HEK293 (cell line): Measurements from ENCODE around the gene GUCY1A2.

Source experiments
- CTCF ChIA-PET: fragments of 350-600 bp; formaldehyde crosslinking; extraction: SDS; loops from one replicate; lab custom pipeline; 2021; ENCODE audit warnings: antibody characterized with exemption; lab: Yijun Ruan, JAX
- POLR2A ChIA-PET: fragments of 300-600 bp; formaldehyde crosslinking; extraction: SDS; loops from one replicate; lab custom pipeline; 2020; ENCODE audit warnings: antibody characterized with exemption, inconsistent platforms; lab: Yijun Ruan, JAX
- H3K27ac ChIP-seq: fragments of 200-500 bp; sonication (Bioruptor generic); 2 replicates; pipeline ENCODE4 v1.5.1; 2014; ENCODE audit warnings: low read depth, low read length, control low read depth, inconsistent platforms; ENCODE audit errors: extremely low read depth
- H3K36me3 ChIP-seq, 2 experiments: fragments of 200-500 bp in 1 of 2; sonication (Bioruptor generic) in 1 of 2; 1 replicate in 1 of 2; 2 replicates in 1 of 2; pipeline ENCODE4 v1.5.1; 2014 to 2017; ENCODE audit warnings: inconsistent platforms in 2 of 2, low read length in 2 of 2; ENCODE audit not compliant: control insufficient read depth in 2 of 2, insufficient read depth in 1 of 2
- H3K4me1 ChIP-seq: fragments of 200-500 bp; sonication (Bioruptor generic); 2 replicates; pipeline ENCODE4 v1.5.1; 2014; ENCODE audit warnings: mild to moderate bottlenecking, low read length, inconsistent platforms; ENCODE audit not compliant: control insufficient read depth, insufficient read depth
- H3K4me3 ChIP-seq: 2 replicates; pipeline ENCODE4 v1.5.1; 2011; ENCODE audit warnings: low read depth, mild to moderate bottlenecking, control low read depth, low read length, moderate library complexity
- H3K9me3 ChIP-seq: fragments of 200-500 bp; sonication (Bioruptor generic); 2 replicates; pipeline ENCODE4 v1.5.1; 2014; ENCODE audit warnings: low read depth, low read length, inconsistent platforms; ENCODE audit not compliant: control insufficient read depth, insufficient read depth
- BCL11A ChIP-seq: fragments of 450-650 bp; formaldehyde crosslinking; IDR thresholded peaks from 2 replicates; pipeline ENCODE4 v1.5.1; 2016; ENCODE audit warnings: low read depth, missing biosample characterization, missing genetic modification characterization
- ZBTB17 ChIP-seq: fragments of 450-650 bp; formaldehyde crosslinking; IDR thresholded peaks from 2 replicates; pipeline ENCODE4 v1.5.1; 2016; ENCODE audit warnings: missing biosample characterization, missing genetic modification characterization
- ZIC2 ChIP-seq: fragments of 450-650 bp; formaldehyde crosslinking; IDR thresholded peaks from 2 replicates; pipeline ENCODE4 v1.5.1; 2016; ENCODE audit warnings: missing biosample characterization, missing genetic modification characterization
- ZNF112 ChIP-seq: fragments of 450-650 bp; formaldehyde crosslinking; IDR thresholded peaks from 2 replicates; pipeline ENCODE4 v1.5.0; 2017; ENCODE audit warnings: missing biosample characterization, missing genetic modification characterization
- ZNF223 ChIP-seq: fragments of 450-650 bp; formaldehyde crosslinking; IDR thresholded peaks from 2 replicates; pipeline ENCODE4 v1.5.1; 2016; ENCODE audit warnings: missing biosample characterization, missing genetic modification characterization
- ZNF248 ChIP-seq: fragments of 450-650 bp; formaldehyde crosslinking; IDR thresholded peaks from 2 replicates; pipeline ENCODE4 v1.5.1; 2017; ENCODE audit warnings: missing biosample characterization, missing genetic modification characterization
- ZNF335 ChIP-seq: fragments of 450-650 bp; formaldehyde crosslinking; conservative IDR thresholded peaks from 2 replicates; pipeline ENCODE4 v1.5.1; 2016; ENCODE audit warnings: missing biosample characterization, missing genetic modification characterization
- ZNF571 ChIP-seq: fragments of 450-650 bp; formaldehyde crosslinking; IDR thresholded peaks from 2 replicates; pipeline ENCODE4 v1.5.0; 2017; ENCODE audit warnings: missing biosample characterization, missing genetic modification characterization
- ZNF677 ChIP-seq: fragments of 450-650 bp; IDR thresholded peaks from 2 replicates; pipeline ENCODE4 v1.5.0; 2018; ENCODE audit warnings: missing biosample characterization, mild to moderate bottlenecking, missing genetic modification characterization, moderate library complexity
- ZNF777 ChIP-seq: fragments of 450-650 bp; formaldehyde crosslinking; IDR thresholded peaks from 2 replicates; pipeline ENCODE4 v1.5.1; 2017; ENCODE audit warnings: missing biosample characterization, missing genetic modification characterization, borderline replicate concordance
- TF ChIP-seq, protein P1 (sequence below): fragments of 450-650 bp; formaldehyde crosslinking; IDR thresholded peaks from 2 replicates; pipeline ENCODE4 v1.5.1; 2016; ENCODE audit warnings: missing biosample characterization, missing genetic modification characterization, borderline replicate concordance
- TF ChIP-seq, protein P2 (sequence below): fragments of 450-650 bp; formaldehyde crosslinking; optimal IDR thresholded peaks from 2 replicates; pipeline ENCODE3; 2016; ENCODE audit warnings: missing biosample characterization, mild to moderate bottlenecking, missing genetic modification characterization
- TF ChIP-seq, protein P3 (sequence below): IDR thresholded peaks from 2 replicates; pipeline ENCODE4 v1.6.1; 2011; ENCODE audit warnings: mild to moderate bottlenecking, low read depth, low read length, borderline replicate concordance

Gene GUCY1A2

DNA sequence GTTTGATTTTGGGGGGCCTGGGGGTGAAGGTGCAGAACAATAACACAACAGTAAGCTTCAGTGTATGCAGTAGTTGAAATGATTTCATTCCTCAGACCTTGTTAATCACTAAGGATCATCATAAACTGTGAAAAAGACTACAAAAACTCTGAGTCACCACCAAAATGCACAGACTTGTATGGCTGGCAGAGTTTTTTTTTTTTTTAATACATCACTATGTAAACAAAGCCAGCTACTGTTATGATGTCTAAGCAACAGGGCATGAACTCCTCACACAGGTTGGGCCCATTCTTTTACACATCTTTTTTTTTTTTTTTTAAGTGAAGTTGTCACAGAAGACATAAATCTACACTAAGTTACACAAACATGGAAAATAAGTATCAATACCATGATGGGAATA is 311.9 kb downstream of the GUCY1A2 start (continued):
- TF ChIP-seq, protein P1, sequence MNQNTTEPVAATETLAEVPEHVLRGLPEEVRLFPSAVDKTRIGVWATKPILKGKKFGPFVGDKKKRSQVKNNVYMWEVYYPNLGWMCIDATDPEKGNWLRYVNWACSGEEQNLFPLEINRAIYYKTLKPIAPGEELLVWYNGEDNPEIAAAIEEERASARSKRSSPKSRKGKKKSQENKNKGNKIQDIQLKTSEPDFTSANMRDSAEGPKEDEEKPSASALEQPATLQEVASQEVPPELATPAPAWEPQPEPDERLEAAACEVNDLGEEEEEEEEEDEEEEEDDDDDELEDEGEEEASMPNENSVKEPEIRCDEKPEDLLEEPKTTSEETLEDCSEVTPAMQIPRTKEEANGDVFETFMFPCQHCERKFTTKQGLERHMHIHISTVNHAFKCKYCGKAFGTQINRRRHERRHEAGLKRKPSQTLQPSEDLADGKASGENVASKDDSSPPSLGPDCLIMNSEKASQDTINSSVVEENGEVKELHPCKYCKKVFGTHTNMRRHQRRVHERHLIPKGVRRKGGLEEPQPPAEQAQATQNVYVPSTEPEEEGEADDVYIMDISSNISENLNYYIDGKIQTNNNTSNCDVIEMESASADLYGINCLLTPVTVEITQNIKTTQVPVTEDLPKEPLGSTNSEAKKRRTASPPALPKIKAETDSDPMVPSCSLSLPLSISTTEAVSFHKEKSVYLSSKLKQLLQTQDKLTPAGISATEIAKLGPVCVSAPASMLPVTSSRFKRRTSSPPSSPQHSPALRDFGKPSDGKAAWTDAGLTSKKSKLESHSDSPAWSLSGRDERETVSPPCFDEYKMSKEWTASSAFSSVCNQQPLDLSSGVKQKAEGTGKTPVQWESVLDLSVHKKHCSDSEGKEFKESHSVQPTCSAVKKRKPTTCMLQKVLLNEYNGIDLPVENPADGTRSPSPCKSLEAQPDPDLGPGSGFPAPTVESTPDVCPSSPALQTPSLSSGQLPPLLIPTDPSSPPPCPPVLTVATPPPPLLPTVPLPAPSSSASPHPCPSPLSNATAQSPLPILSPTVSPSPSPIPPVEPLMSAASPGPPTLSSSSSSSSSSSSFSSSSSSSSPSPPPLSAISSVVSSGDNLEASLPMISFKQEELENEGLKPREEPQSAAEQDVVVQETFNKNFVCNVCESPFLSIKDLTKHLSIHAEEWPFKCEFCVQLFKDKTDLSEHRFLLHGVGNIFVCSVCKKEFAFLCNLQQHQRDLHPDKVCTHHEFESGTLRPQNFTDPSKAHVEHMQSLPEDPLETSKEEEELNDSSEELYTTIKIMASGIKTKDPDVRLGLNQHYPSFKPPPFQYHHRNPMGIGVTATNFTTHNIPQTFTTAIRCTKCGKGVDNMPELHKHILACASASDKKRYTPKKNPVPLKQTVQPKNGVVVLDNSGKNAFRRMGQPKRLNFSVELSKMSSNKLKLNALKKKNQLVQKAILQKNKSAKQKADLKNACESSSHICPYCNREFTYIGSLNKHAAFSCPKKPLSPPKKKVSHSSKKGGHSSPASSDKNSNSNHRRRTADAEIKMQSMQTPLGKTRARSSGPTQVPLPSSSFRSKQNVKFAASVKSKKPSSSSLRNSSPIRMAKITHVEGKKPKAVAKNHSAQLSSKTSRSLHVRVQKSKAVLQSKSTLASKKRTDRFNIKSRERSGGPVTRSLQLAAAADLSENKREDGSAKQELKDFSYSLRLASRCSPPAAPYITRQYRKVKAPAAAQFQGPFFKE (tag by site-specific recombination), result no peak

DNA sequence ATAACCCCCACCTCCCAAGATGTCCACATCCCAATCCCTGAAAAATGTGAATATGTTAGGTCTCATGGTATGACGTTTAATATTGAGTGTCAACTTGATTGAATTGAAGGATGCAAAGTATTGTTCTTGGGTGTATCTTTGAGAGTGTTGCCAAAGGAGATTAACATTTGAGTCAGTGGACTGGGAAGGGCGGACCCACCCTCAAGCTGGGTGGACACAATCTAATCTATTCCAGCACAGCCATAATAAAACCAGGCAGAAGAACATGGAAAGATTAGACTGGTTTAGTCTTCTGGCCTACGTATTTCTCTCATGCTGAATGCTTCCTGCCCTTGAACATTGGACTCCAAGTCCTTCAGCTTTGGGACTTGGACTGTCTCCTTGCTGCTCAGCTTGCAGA is 315.5 kb downstream of the GUCY1A2 start:
- CTCF ChIA-PET, result no interaction called here
- no peaks in the 10 kb centered on the region for H3K36me3 ChIP-seq
- H3K27ac ChIP-seq, result no peak overlapping the region
- TF ChIP-seq ZNF777 (tag by site-specific recombination) (no peak), ZNF223 (no peak)
- TF ChIP-seq, protein P2, sequence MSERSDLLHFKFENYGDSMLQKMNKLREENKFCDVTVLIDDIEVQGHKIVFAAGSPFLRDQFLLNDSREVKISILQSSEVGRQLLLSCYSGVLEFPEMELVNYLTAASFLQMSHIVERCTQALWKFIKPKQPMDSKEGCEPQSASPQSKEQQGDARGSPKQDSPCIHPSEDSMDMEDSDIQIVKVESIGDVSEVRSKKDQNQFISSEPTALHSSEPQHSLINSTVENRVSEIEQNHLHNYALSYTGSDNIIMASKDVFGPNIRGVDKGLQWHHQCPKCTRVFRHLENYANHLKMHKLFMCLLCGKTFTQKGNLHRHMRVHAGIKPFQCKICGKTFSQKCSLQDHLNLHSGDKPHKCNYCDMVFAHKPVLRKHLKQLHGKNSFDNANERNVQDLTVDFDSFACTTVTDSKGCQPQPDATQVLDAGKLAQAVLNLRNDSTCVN (tag by site-specific recombination), result no peak
- TF ChIP-seq, all 188 proteins: peak for 0
- Histone ChIP-seq H3K4me3 (no peak overlapping the region), H3K4me1 (0 out of 2 replicates have a peak, but pooled peaks cover 2% of the 10 kb centered on the region), H3K9me3 (no peaks in the 10 kb centered on the region)
- POLR2A ChIA-PET, result no interaction called here

DNA sequence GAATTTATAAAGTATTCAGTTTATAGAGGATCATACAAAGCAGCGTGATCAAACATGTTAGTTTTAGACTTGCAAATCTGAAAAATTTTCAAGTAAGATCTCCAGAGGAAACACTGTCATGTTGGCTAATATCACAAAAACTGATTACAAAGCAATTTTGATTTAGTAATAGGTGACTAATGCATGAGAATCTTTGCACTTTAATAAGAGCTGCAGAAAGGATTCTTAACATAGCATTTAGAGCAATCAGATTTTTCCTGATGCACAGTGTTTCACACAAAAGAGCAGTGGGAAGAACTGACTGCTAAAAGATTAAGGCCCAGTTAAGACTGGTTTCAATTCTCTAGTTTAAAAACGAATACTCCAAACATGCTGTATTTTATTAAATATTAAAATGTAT is 321.2 kb downstream of the GUCY1A2 start:
- ChIA-PET POLR2A (no interaction called here), CTCF (no interaction called here)
- no peaks in the 10 kb centered on the region for H3K36me3 ChIP-seq
- H3K27ac ChIP-seq, result no peak overlapping the region
- no peaks in the 10 kb centered on the region for H3K4me1 ChIP-seq
- H3K4me3 ChIP-seq, result no peak overlapping the region
- TF ChIP-seq ZNF112 (tag by site-specific recombination), result no peak
- TF ChIP-seq ZNF677 (tag by site-specific recombination), result no peak
- TF ChIP-seq, protein P3, sequence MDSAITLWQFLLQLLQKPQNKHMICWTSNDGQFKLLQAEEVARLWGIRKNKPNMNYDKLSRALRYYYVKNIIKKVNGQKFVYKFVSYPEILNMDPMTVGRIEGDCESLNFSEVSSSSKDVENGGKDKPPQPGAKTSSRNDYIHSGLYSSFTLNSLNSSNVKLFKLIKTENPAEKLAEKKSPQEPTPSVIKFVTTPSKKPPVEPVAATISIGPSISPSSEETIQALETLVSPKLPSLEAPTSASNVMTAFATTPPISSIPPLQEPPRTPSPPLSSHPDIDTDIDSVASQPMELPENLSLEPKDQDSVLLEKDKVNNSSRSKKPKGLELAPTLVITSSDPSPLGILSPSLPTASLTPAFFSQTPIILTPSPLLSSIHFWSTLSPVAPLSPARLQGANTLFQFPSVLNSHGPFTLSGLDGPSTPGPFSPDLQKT, result no peak
- no peak for TF ChIP-seq ZBTB17 (tag by site-specific recombination)
- TF ChIP-seq, all 188 proteins: peak for 0
- H3K9me3 ChIP-seq, result no peaks in the 10 kb centered on the region

DNA sequence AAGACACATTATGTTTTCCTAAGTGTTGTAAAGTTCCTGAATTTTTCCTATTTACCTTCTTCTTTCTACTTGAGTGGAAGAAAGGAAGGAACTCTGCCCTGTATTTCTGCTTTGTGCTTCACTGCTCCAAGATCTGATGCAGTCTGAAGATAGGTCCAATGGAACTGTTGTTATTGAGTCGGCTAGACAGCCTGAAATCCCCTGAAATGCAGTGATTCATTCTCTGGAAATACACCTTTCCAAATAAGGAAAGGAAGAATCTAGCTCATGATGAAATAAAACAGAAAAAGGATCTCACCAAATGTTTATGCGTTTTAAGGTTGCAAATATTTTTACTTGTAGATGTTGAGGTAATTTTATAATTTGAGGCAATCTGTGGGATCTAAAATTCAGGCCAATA is 322.8 kb downstream of the GUCY1A2 start:
- Histone ChIP-seq H3K27ac (no peak overlapping the region), H3K4me3 (no peak overlapping the region), H3K9me3 (no peaks in the 10 kb centered on the region), H3K36me3 (no peaks in the 10 kb centered on the region), H3K4me1 (no peaks in the 10 kb centered on the region)
- ChIA-PET CTCF (no interaction called here), POLR2A (no interaction called here)
- no peak for TF ChIP-seq ZNF571 (tag by site-specific recombination)
- TF ChIP-seq ZNF248 (tag by site-specific recombination), result no peak
- no peak for TF ChIP-seq BCL11A (tag by site-specific recombination)
- TF ChIP-seq ZIC2 (tag by site-specific recombination), result no peak
- TF ChIP-seq ZNF335, result no peak
